Skeletal muscle tissue (tissue), 4 donors: ENCODE data around the gene VTI1A. TPM values are rescaled to one million over a fixed set of nuclear protein-coding genes. Genes with fewer than 3 reads are reported as not detected.

ENCODE experiments used
- H3K27ac ChIP-seq: one replicate; pipeline ENCODE4 v1.7.0; 2013; ENCODE audit warnings: mild to moderate bottlenecking, low read depth, low read length, inconsistent platforms
- H3K27me3 ChIP-seq, 3 donors: one replicate each; pipeline ENCODE4 v1.7.0; 2013; ENCODE audit warnings: low read length in 3 of 3; ENCODE audit not compliant: control insufficient read depth in 3 of 3, insufficient read depth in 3 of 3
- H3K36me3 ChIP-seq, 3 donors: one replicate each; pipeline ENCODE4 v1.7.0; 2013; ENCODE audit warnings: low read length in 3 of 3; ENCODE audit not compliant: control insufficient read depth in 3 of 3, insufficient read depth in 3 of 3
- H3K4me1 ChIP-seq, 3 donors: one replicate each; pipeline ENCODE4 v1.7.0; 2013; ENCODE audit warnings: low read length in 3 of 3, mild to moderate bottlenecking in 3 of 3; ENCODE audit not compliant: control insufficient read depth in 3 of 3, insufficient read depth in 3 of 3
- H3K4me3 ChIP-seq, 3 donors: one replicate each; pipeline ENCODE4 v1.7.0; 2013; ENCODE audit warnings: low read length in 3 of 3
- H3K9ac ChIP-seq, 3 donors: one replicate each; pipeline ENCODE4 v1.7.0; 2013; ENCODE audit warnings: low read length in 3 of 3, mild to moderate bottlenecking in 3 of 3, moderate library complexity in 2 of 3, low read depth in 1 of 3
- H3K9me3 ChIP-seq, 3 donors: one replicate each; pipeline ENCODE4 v1.7.0; 2013; ENCODE audit warnings: low read length in 3 of 3; ENCODE audit not compliant: control insufficient read depth in 3 of 3
- total RNA-seq: library from RNA; depleted of rRNA; stranded (reverse); fragments of >200 nt; gene quantifications from one replicate; pipeline ENCODE4 v1.2.3, GENCODE V29; 2014
- donor health status: Osteomylitis.

VTI1A gene
- total RNA-seq, 1 donor from 2014 or later: 18.3 TPM

DNA sequence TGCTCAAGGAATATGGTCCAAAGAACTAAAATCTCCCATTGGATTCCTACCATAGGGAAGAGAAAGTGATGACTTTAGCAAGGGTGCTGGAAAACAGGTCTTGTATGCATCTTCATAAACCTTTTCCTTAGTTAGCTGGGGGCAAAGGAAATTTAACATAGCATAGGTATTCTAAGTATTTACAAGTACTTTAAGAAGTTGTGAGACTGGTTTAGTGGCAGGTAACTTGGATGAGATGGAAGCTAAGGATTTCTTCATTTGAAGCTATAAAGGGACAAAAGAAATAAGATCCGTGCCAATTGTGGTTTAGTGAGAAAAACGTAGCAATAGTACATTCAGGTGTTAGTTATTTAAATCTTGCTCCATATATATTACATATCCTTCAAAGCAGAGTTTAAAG lies 319.6 kb downstream of the VTI1A start:
- Histone ChIP-seq H3K4me3 (no peak overlapping the region), H3K27ac (no peak overlapping the region), H3K27me3 (no peaks in the 10 kb centered on the region), H3K36me3 (no peaks in the 10 kb centered on the region), H3K9me3 (no peaks in the 10 kb centered on the region), H3K4me1 (peaks cover 4 to 5% (median 5%) of the 10 kb centered on the region in 3 donors), H3K9ac (no peak overlapping the region)

DNA sequence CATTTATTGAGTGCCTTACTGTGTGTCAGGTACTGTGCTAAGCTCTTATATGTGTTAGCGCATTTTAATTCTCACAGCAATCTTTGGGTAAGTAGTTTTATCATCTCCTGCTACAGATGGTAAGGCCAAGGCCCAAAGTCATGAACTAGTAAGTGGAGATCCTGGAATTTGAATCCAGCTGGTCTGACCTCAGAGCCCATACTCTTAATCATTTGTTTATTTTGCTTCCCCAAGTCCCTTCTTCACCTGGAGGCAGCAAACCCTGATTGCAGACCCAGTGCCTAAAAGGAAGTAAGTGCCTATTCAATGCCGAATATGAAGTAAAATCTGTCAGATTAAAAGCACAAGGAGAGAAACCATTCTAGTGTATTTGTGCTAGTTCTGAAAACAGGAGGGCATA lies 320.1 kb downstream of the VTI1A start:
- Histone ChIP-seq H3K4me1 (peaks cover 4 to 5% (median 5%) of the 10 kb centered on the region in 3 donors), H3K9ac (no peak overlapping the region), H3K27me3 (no peaks in the 10 kb centered on the region), H3K4me3 (no peak overlapping the region), H3K36me3 (no peaks in the 10 kb centered on the region), H3K27ac (no peak overlapping the region), H3K9me3 (no peaks in the 10 kb centered on the region)

- Histone ChIP-seq H3K9ac (no peak overlapping the region), H3K27me3 (no peaks in the 10 kb centered on the region), H3K27ac (no peak overlapping the region), H3K9me3 (no peaks in the 10 kb centered on the region), H3K36me3 (no peaks in the 10 kb centered on the region), H3K4me1 (peaks cover 4 to 5% (median 5%) of the 10 kb centered on the region in 3 donors), H3K4me3 (no peak overlapping the region)
Measured at GRCh38 chr10:112768121-112768520, 321.1 kb downstream of the VTI1A start.

- Histone ChIP-seq H3K27me3 (no peaks in the 10 kb centered on the region), H3K36me3 (no peaks in the 10 kb centered on the region), H3K27ac (no peak overlapping the region), H3K4me1 (peaks cover 4 to 5% (median 5%) of the 10 kb centered on the region in 3 donors), H3K4me3 (no peak overlapping the region), H3K9me3 (no peaks in the 10 kb centered on the region), H3K9ac (no peak overlapping the region)
Measured at GRCh38 chr10:112769081-112769480, 322.1 kb downstream of the VTI1A start.

DNA sequence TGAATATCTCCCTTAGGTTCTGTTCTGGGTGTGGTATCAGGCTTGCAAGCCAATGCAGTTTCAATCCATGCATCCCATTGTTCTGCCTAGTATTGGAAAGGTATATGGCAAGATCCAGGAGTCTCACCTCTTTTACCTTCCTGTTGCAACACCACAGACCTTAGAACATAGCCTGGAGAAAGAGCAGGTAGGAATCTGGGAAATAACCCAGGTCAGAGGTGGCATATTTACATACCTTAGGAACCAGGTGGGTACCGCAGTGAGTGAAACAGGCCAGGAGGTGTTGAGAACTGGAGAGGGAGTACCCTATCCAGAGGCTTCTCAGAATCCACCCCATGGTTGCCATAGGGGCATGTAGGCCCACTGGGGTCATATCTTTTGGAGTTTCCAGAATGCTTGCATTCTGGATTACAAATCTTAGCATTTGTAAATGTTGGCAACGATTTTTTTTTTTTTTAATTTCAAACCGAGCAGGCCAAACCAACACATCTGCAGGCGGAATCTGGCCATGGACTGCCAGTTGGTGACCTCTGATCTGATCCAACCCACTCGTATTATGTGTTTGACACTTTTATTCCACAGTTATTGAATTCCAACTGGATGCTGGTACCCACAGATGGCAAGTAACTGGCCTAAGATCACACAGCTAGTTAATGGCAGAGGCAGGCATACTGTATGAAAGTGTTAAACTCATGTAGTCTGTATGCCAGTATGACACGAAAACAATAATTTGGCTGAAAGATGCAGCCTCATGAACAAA lies 322.8 kb downstream of the VTI1A start:
- H3K9ac ChIP-seq: no peak overlapping the region
- H3K4me1 ChIP-seq: peaks cover 4 to 5% (median 5%) of the 10 kb centered on the region in 3 donors
- no peaks in the 10 kb centered on the region for H3K9me3 ChIP-seq
- no peaks in the 10 kb centered on the region for H3K27me3 ChIP-seq
- H3K4me3 ChIP-seq: no peak overlapping the region
- H3K36me3 ChIP-seq: no peaks in the 10 kb centered on the region
- no peak overlapping the region for H3K27ac ChIP-seq

DNA sequence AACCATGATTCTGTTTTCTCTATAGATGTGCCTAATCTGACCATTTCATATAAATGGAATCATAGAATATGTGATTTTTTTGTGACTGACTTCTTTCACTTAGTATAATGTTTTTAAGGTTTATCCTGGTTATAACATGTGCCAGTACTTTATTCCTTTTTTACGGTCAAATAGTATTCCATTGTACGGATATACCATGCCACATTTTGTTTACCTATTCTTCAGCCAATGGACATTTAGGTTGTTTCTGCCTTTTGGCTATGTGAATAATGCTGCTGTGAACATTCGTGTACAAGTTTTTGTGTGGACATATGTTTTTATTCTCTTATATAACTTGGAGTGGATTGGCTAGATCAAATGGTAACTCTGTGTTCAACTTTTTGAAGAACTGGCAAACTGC lies 324.7 kb downstream of the VTI1A start:
- no peak overlapping the region for H3K9ac ChIP-seq
- no peaks in the 10 kb centered on the region for H3K27me3 ChIP-seq
- H3K27ac ChIP-seq: no peak overlapping the region
- H3K9me3 ChIP-seq: no peaks in the 10 kb centered on the region
- no peak overlapping the region for H3K4me3 ChIP-seq
- peaks cover 4 to 5% (median 5%) of the 10 kb centered on the region in 3 donors for H3K4me1 ChIP-seq
- H3K36me3 ChIP-seq: no peaks in the 10 kb centered on the region

DNA sequence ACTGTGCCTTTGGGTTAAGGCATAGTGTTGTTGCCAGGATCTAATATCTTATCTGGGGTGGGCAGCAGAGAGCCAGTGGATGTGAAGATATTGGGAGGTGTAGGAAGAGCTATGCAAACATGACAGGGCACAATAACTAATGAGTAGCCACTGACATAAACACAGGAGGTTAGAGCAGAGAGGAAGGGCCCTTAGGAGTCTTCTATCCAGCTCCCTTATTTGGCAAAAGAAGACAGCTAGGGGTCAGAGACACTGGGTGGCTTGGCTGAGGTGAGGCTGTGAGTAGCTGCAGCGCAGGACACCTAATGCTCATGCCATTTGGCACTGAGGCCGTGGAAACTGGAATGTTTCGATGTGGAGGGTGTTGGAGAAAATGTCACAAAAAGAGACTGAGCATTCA lies 326.8 kb downstream of the VTI1A start:
- Histone ChIP-seq H3K9ac (no peak overlapping the region), H3K36me3 (no peaks in the 10 kb centered on the region), H3K27ac (no peak overlapping the region), H3K4me3 (no peak overlapping the region), H3K9me3 (no peaks in the 10 kb centered on the region), H3K27me3 (no peaks in the 10 kb centered on the region), H3K4me1 (no peaks in the 10 kb centered on the region)

DNA sequence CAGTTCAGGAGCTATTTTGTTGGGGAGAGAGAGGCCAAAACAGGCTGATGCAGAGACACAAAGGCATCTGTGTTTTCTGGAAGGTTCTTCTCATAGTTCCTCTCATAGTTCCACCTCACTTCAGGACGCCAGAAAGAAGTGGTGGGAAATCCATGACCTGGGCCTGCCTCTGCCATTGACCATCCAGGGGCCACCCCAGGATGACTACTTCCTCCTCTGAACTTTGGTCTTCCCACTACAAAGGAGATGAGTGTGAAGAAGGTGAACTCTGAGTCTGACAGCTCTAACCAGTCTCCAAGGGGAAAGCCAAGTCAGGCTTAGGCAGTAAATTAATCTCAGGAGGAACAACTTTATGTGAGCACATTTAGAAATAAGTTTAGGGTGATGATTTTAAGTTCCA lies 327.2 kb downstream of the VTI1A start:
- Histone ChIP-seq H3K9ac (no peak overlapping the region), H3K27ac (no peak overlapping the region), H3K4me1 (no peaks in the 10 kb centered on the region), H3K27me3 (no peaks in the 10 kb centered on the region), H3K36me3 (no peaks in the 10 kb centered on the region), H3K4me3 (no peak overlapping the region), H3K9me3 (no peaks in the 10 kb centered on the region)

GRCh38 chr10:112774798-112775197 lies 327.8 kb downstream of the VTI1A start:
- H3K27me3 ChIP-seq: no peaks in the 10 kb centered on the region
- H3K4me3 ChIP-seq: no peak overlapping the region
- H3K9me3 ChIP-seq: no peaks in the 10 kb centered on the region
- H3K36me3 ChIP-seq: no peaks in the 10 kb centered on the region
- H3K27ac ChIP-seq: no peak overlapping the region
- no peaks in the 10 kb centered on the region for H3K4me1 ChIP-seq
- H3K9ac ChIP-seq: no peak overlapping the region

DNA sequence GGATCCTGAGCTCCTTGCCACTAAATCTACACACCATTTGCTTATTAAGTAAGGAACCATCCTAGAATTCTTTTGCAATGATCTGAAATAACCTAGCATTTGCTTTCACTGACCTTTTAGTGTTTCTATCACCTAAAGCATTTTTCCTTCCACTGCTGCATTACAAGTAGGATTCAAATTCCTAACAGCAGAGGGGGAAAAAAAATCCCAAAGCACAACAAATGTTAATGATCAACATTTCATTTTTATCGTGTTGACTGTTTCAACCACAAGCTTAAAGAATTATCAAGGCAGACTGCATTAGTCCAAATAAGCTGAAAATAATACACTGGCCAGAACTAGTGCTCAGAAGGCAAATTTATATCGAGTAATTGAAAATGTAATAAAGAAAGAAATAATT lies 328.4 kb downstream of the VTI1A start:
- no peaks in the 10 kb centered on the region for H3K27me3 ChIP-seq
- no peaks in the 10 kb centered on the region for H3K36me3 ChIP-seq
- no peak overlapping the region for H3K27ac ChIP-seq
- H3K9ac ChIP-seq: no peak overlapping the region
- H3K4me1 ChIP-seq: no peaks in the 10 kb centered on the region
- H3K4me3 ChIP-seq: no peak overlapping the region
- H3K9me3 ChIP-seq: no peaks in the 10 kb centered on the region
